ENCODE results near the gene HOXA3. TPM values are rescaled to one million over a fixed set of nuclear protein-coding genes. Genes with fewer than 3 reads are reported as not detected.

HOXA3 gene
- total RNA-seq, 1 experiment from 2014 or later = not detected

GRCh38 chr7:27145914-27146412 lies 6.4 kb downstream of the HOXA3 start:
- DNase-seq (ENCODE audit: low read depth) = no peak

GRCh38 chr7:27145165-27145913 lies 7.0 kb downstream of the HOXA3 start:
- DNase-seq (ENCODE audit: low read depth) = no peak

- no peak for DNase-seq (ENCODE audit: low read depth)
Measured at GRCh38 chr7:27144781-27145164, 7.6 kb downstream of the HOXA3 start.

- DNase-seq (ENCODE audit: low read depth) = no peak
Measured at GRCh38 chr7:27143950-27144780, 8.2 kb downstream of the HOXA3 start.

- DNase-seq (ENCODE audit: low read depth) = no peak
Measured at GRCh38 chr7:27143023-27143949, 9.1 kb downstream of the HOXA3 start, which contains the start of gene HOXA5. Gene HOXA5, minus strand, starts transcription at chr7:27143681. Its CDS starts 74 bp downstream, at chr7:27143607.

- no peak for DNase-seq (ENCODE audit: low read depth)
Measured at GRCh38 chr7:27142580-27143022, 9.8 kb downstream of the HOXA3 start.

GRCh38 chr7:27141923-27142579 lies 10.3 kb downstream of the HOXA3 start:
- DNase-seq (ENCODE audit: low read depth) = no peak

- DNase-seq (ENCODE audit: low read depth) = no peak
Measured at GRCh38 chr7:27141137-27141922, 11.1 kb downstream of the HOXA3 start.

- no peak for DNase-seq (ENCODE audit: low read depth)
Measured at GRCh38 chr7:27140126-27140857, 12.1 kb downstream of the HOXA3 start.

- DNase-seq (ENCODE audit: low read depth) = no peak
Measured at GRCh38 chr7:27139334-27140125, 12.9 kb downstream of the HOXA3 start.

- DNase-seq (ENCODE audit: low read depth) = no peak
Measured at GRCh38 chr7:27138985-27139333, 13.4 kb downstream of the HOXA3 start.

- DNase-seq (ENCODE audit: low read depth) = no peak
Measured at GRCh38 chr7:27138472-27138871, 13.9 kb downstream of the HOXA3 start.

- no peak for DNase-seq (ENCODE audit: low read depth)
Measured at GRCh38 chr7:27137640-27138315, 14.6 kb downstream of the HOXA3 start.

GRCh38 chr7:27134392-27134791 lies 18.0 kb downstream of the HOXA3 start:
- peak; percentile 93 for DNase-seq (ENCODE audit: low read depth)

- no peak for DNase-seq (ENCODE audit: low read depth)
Measured at GRCh38 chr7:27133409-27134231, 18.8 kb downstream of the HOXA3 start.

- DNase-seq (ENCODE audit: low read depth) = no peak
Measured at GRCh38 chr7:27132978-27133377, 19.4 kb downstream of the HOXA3 start.

- DNase-seq (ENCODE audit: low read depth) = no peak
Measured at GRCh38 chr7:27132214-27132613, 20.2 kb downstream of the HOXA3 start.

Data from HT1080 (cell line).